Left renal cortex interstitium (tissue), 4 donors: ENCODE results near the gene MOB3A. TPM values are rescaled to one million over a fixed set of nuclear protein-coding genes. Genes with fewer than 3 reads are reported as not detected.

ENCODE experiments used
- DNase-seq, 4 donors: peaks; one replicate each; pipeline ENCODE4 v3.0.0-alpha.2; 2013; ENCODE audit warnings: low read depth in 4 of 4, low spot score in 2 of 4, missing footprints in 1 of 4
- polyA plus RNA-seq, 4 donors: library from polyadenylated mRNA; unstranded; fragments of 120-200 nt; gene quantifications; one replicate each; pipeline ENCODE4 v1.2.1, GENCODE V29; 2013; ENCODE audit not compliant: insufficient read length in 4 of 4

Gene MOB3A
- polyA plus RNA-seq, 4 donors, result 20.9 to 33.3 (median 25.1) TPM

- DNase-seq, result peak in 3 of 4 donors; percentile 96 to 97 (median 96)
Observed at GRCh38 chr19:2061495-2062388, 34.4 kb downstream of the MOB3A start.

- no peak for DNase-seq
Observed at GRCh38 chr19:2060884-2061494, 35.1 kb downstream of the MOB3A start.

- DNase-seq, result no peak
Observed at GRCh38 chr19:2059422-2060201, 36.5 kb downstream of the MOB3A start.

- no peak for DNase-seq
Observed at GRCh38 chr19:2058570-2059421, 37.3 kb downstream of the MOB3A start.

GRCh38 chr19:2057484-2058469 lies 38.3 kb downstream of the MOB3A start:
- no peak for DNase-seq

- DNase-seq, result no peak
Observed at GRCh38 chr19:2056837-2057192, 39.3 kb downstream of the MOB3A start.

- DNase-seq, result no peak
Observed at GRCh38 chr19:2055931-2056836, 39.9 kb downstream of the MOB3A start.

GRCh38 chr19:2054763-2055162 lies 41.4 kb downstream of the MOB3A start:
- no peak for DNase-seq

- no peak for DNase-seq
Observed at GRCh38 chr19:2053601-2054389, 42.3 kb downstream of the MOB3A start.

- no peak for DNase-seq
Observed at GRCh38 chr19:2051773-2052704, 44.1 kb downstream of the MOB3A start.

- DNase-seq, result peak in 3 of 4 donors; percentile 81 to 85 (median 83)
Observed at GRCh38 chr19:2050991-2051772, 44.9 kb downstream of the MOB3A start, which contains the start of gene MKNK2. TSS of gene MKNK2 (minus strand) at chr19:2051244. CDS start at chr19:2050851, 393 bp downstream.

GRCh38 chr19:2050349-2050990 lies 45.7 kb downstream of the MOB3A start:
- no peak for DNase-seq

GRCh38 chr19:2049741-2050348 lies 46.3 kb downstream of the MOB3A start:
- DNase-seq, result peak in 1 of 4 donors; percentile 53

GRCh38 chr19:2048959-2049740 lies 47.0 kb downstream of the MOB3A start:
- DNase-seq, result no peak
